WERI-Rb-1 (cell line): ENCODE measurements around the gene SEZ6.
A peak's percentile ranks its signal among the peaks of the same experiment; 100 is the strongest.

Source experiments
- DNase-seq: peaks from one replicate; pipeline ENCODE4 v3.0.0-alpha.2; 2020
- H3K27ac ChIP-seq: fragments of 250-450 bp; sonication (Bioruptor Pico); 2 replicates; pipeline ENCODE4 v1.5.1; 2020; ENCODE audit warnings: mild to moderate bottlenecking, moderate library complexity
- H3K27me3 ChIP-seq: fragments of 250-450 bp; sonication (Bioruptor Pico); 2 replicates; pipeline ENCODE4 v1.5.1; 2021; ENCODE audit warnings: mild to moderate bottlenecking, low read depth, moderate library complexity; ENCODE audit not compliant: insufficient read depth, severe bottlenecking
- H3K36me3 ChIP-seq: fragments of 250-450 bp; sonication (Bioruptor Pico); 2 replicates; pipeline ENCODE4 v1.5.1; 2020; ENCODE audit warnings: mild to moderate bottlenecking, moderate library complexity
- H3K4me3 ChIP-seq: 2 replicates; pipeline ENCODE4 v1.5.1; 2011; ENCODE audit warnings: low read depth, mild to moderate bottlenecking, control low read depth, low read length
- H3K9me3 ChIP-seq: fragments of 250-450 bp; sonication (Bioruptor Pico); 2 replicates; pipeline ENCODE4 v1.5.1; 2021; ENCODE audit warnings: mild to moderate bottlenecking, moderate library complexity; ENCODE audit not compliant: severe bottlenecking
- CTCF ChIP-seq: IDR thresholded peaks from 2 replicates; pipeline ENCODE4 v1.5.1; 2011; ENCODE audit warnings: low read depth, mild to moderate bottlenecking, control low read depth, inconsistent platforms, low read length

The SEZ6 gene

GRCh38 chr17:29049541-29050145 is 43.8 kb upstream of the SEZ6 start:
- Histone ChIP-seq H3K27ac (peak overlapping the region; percentile 91), H3K27me3 (no peaks in the 10 kb centered on the region), H3K9me3 (no peaks in the 10 kb centered on the region), H3K4me3 (no peak overlapping the region), H3K36me3 (no peaks in the 10 kb centered on the region)
- TF ChIP-seq CTCF: no peak
- DNase-seq: no peak

- Histone ChIP-seq H3K36me3 (no peaks in the 10 kb centered on the region), H3K27me3 (no peaks in the 10 kb centered on the region), H3K9me3 (no peaks in the 10 kb centered on the region), H3K27ac (peak overlapping the region; percentile 91), H3K4me3 (peak overlapping the region; percentile 14)
- no peak for TF ChIP-seq CTCF
- peak; percentile 96 for DNase-seq
Observed at GRCh38 chr17:29048440-29049368, 42.9 kb upstream of the SEZ6 start.

GRCh38 chr17:29046473-29046839 is 40.6 kb upstream of the SEZ6 start:
- no peak overlapping the region for H3K4me3 ChIP-seq
- DNase-seq: no peak
- peak overlapping the region; percentile 7; the same call in 1 of the 2 replicates for H3K27ac ChIP-seq

GRCh38 chr17:29045734-29046472 is 40.1 kb upstream of the SEZ6 start:
- H3K27me3 ChIP-seq: no peaks in the 10 kb centered on the region
- no peak for TF ChIP-seq CTCF
- H3K4me3 ChIP-seq: no peak overlapping the region
- no peaks in the 10 kb centered on the region for H3K9me3 ChIP-seq
- H3K27ac ChIP-seq: no peak overlapping the region
- DNase-seq: no peak
- no peaks in the 10 kb centered on the region for H3K36me3 ChIP-seq

More at GRCh38 chr17:29046473-29046839, 40.6 kb upstream of the SEZ6 start:
- no peaks in the 10 kb centered on the region for H3K27me3 ChIP-seq
- H3K9me3 ChIP-seq: no peaks in the 10 kb centered on the region
- no peaks in the 10 kb centered on the region for H3K36me3 ChIP-seq
- no peak for TF ChIP-seq CTCF

GRCh38 chr17:29045026-29045425 is 39.2 kb upstream of the SEZ6 start:
- H3K9me3 ChIP-seq: no peaks in the 10 kb centered on the region
- no peak overlapping the region for H3K4me3 ChIP-seq
- no peaks in the 10 kb centered on the region for H3K27me3 ChIP-seq
- no peak for TF ChIP-seq CTCF
- H3K27ac ChIP-seq: no peak overlapping the region
- H3K36me3 ChIP-seq: no peaks in the 10 kb centered on the region
- no peak for DNase-seq
